ENCODE results near the gene RASSF7. TPM values are rescaled to one million over a fixed set of nuclear protein-coding genes. Genes with fewer than 3 reads are reported as not detected.

RASSF7 gene
- total and polyA plus RNA-seq, 10 of the 15 experiments (the other 5 are each of a cell fraction or from before 2014, with no cell fraction given): 0.39 to 29.7 (median 13.2) TPM

GRCh38 chr11:575996-576768 is 15.4 kb downstream of the RASSF7 start, which contains the start of gene PHRF1 (continued):
- TF ChIP-seq E2F4 (IDR thresholded peaks at IDR 0.05; ENCODE audit: low read depth, low read length) (peak; percentile 84), BCL3 (IDR thresholded peaks at IDR 0.05; ENCODE audit: borderline replicate concordance, insufficient read depth, low read depth, low read length, poor library complexity, severe bottlenecking) (no peak), ZNF24 (IDR thresholded peaks at IDR 0.05) (peak; percentile 69), HCFC1 (IDR thresholded peaks at IDR 0.05; ENCODE audit: low read length) (peak; percentile 67), CBX5 (IDR thresholded peaks at IDR 0.05; ENCODE audit: low read depth) (no peak), BMI1 (IDR thresholded peaks at IDR 0.05; ENCODE audit: borderline replicate concordance) (no peak), ASH2L (IDR thresholded peaks at IDR 0.05; ENCODE audit: borderline replicate concordance, low read depth) (peak; percentile 80; the same call in 1 of the 2 replicates), MEF2A (IDR thresholded peaks at IDR 0.05; ENCODE audit: insufficient read depth, low read depth, low read length) (0 out of 2 replicates have a peak, but pooled peaks have one; percentile 26), MLLT1 (IDR thresholded peaks at IDR 0.05) (peak; percentile 95), SMARCA5 (IDR thresholded peaks at IDR 0.05) (0 out of 2 replicates have a peak, but pooled peaks have one; percentile 64), ZBTB33 (IDR thresholded peaks at IDR 0.05) (no peak), STAT1 (conservative IDR thresholded peaks at IDR 0.05) (peak; percentile 96), CHD2 (IDR thresholded peaks at IDR 0.05; ENCODE audit: borderline replicate concordance, low read depth, low read length) (peak; percentile 72), NBN (IDR thresholded peaks at IDR 0.05) (peak; percentile 98), SIN3A (IDR thresholded peaks at IDR 0.05; ENCODE audit: low read depth, low read length) (peak; percentile 85; the same call in 1 of the 2 replicates), HDAC2 (IDR thresholded peaks at IDR 0.05) (no peak), TCF12 (IDR thresholded peaks at IDR 0.05; ENCODE audit: low read depth, low read length) (0 out of 2 replicates have a peak, but pooled peaks have one; percentile 7), ATF7 (IDR thresholded peaks at IDR 0.05; ENCODE audit: low read depth) (peak; percentile 100), IKZF1 (conservative IDR thresholded peaks at IDR 0.05) (peak; percentile 76), HDGF (IDR thresholded peaks at IDR 0.05) (peak; percentile 75; the same call in 1 of the 2 replicates), SIX5 (IDR thresholded peaks at IDR 0.05; ENCODE audit: low read depth, low read length, severe bottlenecking) (peak; percentile 49), MXI1 (IDR thresholded peaks at IDR 0.05; ENCODE audit: low read depth, low read length) (peak; percentile 84)

All from GM12878 (cell line).